AG04449 (cell line): ENCODE data around the gene ALG1L2.
"Not testable (repeated sequence)": the region's sequence is repeated elsewhere in the genome, so short reads cannot be mapped to it uniquely, and the experiment has no call there.

Source experiments
- CTCF ChIA-PET: fragments of 350-600 bp; formaldehyde crosslinking; extraction: SDS; loops from one replicate; lab custom pipeline; 2021; ENCODE audit warnings: antibody characterized with exemption; lab: Yijun Ruan, JAX
- POLR2A ChIA-PET: fragments of 400-600, 350-600 bp; formaldehyde crosslinking; extraction: SDS; loops from one replicate; lab custom pipeline; 2020; ENCODE audit warnings: antibody characterized with exemption, inconsistent platforms; lab: Yijun Ruan, JAX
- DNase-seq: peaks from one replicate; pipeline ENCODE4 v3.0.0-alpha.2; 2010; ENCODE audit warnings: low read depth, low spot score
- H3K4me3 ChIP-seq: 2 replicates; pipeline ENCODE4 v1.5.1; 2011; ENCODE audit warnings: low read depth, mild to moderate bottlenecking, control low read depth, low read length
- CTCF ChIP-seq: IDR thresholded peaks from one replicate; pipeline ENCODE4 v1.5.1; 2011; ENCODE audit warnings: mild to moderate bottlenecking, moderate library complexity, low read length, control low read depth, inconsistent platforms; ENCODE audit not compliant: insufficient read depth; ENCODE audit errors: missing control alignments

The ALG1L2 gene

GRCh38 chr3:130073582-130073981, 8.0 kb upstream of the ALG1L2 start:
- no peak for DNase-seq
- no peak overlapping the region for H3K4me3 ChIP-seq
- no peak for TF ChIP-seq CTCF
- POLR2A ChIA-PET = no interaction called here
- CTCF ChIA-PET = no interaction called here

- TF ChIP-seq CTCF = no peak
- no peak overlapping the region for H3K4me3 ChIP-seq
- ChIA-PET POLR2A (no interaction called here), CTCF (no interaction called here)
- no peak for DNase-seq
Measured at GRCh38 chr3:130077636-130078035, 4.0 kb upstream of the ALG1L2 start.

GRCh38 chr3:130083363-130084090, 1.9 kb downstream of the ALG1L2 start:
- POLR2A ChIA-PET, DNase-seq, H3K4me3 ChIP-seq: not testable (repeated sequence)
- CTCF ChIA-PET = interaction anchor here (1.2 kb wide), 1 partner anchor 22 kb away, joined by 3 read pairs; no protein-coding TSS in a partner anchor

- no peak overlapping the region for H3K4me3 ChIP-seq
- no peak for DNase-seq
- ChIA-PET CTCF (interaction anchor here (1.2 kb wide), 1 partner anchor 21 kb away, joined by 3 read pairs; no protein-coding TSS in a partner anchor), POLR2A (no interaction called here)
- TF ChIP-seq CTCF = no peak
Measured at GRCh38 chr3:130084436-130084980, 2.9 kb downstream of the ALG1L2 start.

- DNase-seq = no peak
- POLR2A ChIA-PET = no interaction called here
- CTCF ChIA-PET = no interaction called here
- H3K4me3 ChIP-seq = no peak overlapping the region
- TF ChIP-seq CTCF = no peak
Measured at GRCh38 chr3:130085881-130086280, 4.2 kb downstream of the ALG1L2 start.

GRCh38 chr3:130086628-130087027, 5.0 kb downstream of the ALG1L2 start:
- DNase-seq, CTCF ChIA-PET, H3K4me3 ChIP-seq, POLR2A ChIA-PET: not testable (repeated sequence)

- DNase-seq = no peak
- H3K4me3 ChIP-seq = no peak overlapping the region
- ChIA-PET POLR2A (no interaction called here), CTCF (interaction anchor here (21.1 kb wide), 1 partner anchor 144 kb away, joined by 396 read pairs; no protein-coding TSS in a partner anchor)
- no peak for TF ChIP-seq CTCF
Measured at GRCh38 chr3:130088061-130088460, 6.4 kb downstream of the ALG1L2 start.

- H3K4me3 ChIP-seq, DNase-seq, POLR2A ChIA-PET: not testable (repeated sequence)
- CTCF ChIA-PET = interaction anchor here (0.9 to 21.1 kb wide), 2 partner anchors 15 to 147 kb away, joined by 3 to 396 read pairs; no protein-coding TSS in a partner anchor
Measured at GRCh38 chr3:130090681-130091080, 9.1 kb downstream of the ALG1L2 start.
